ENCODE data around the gene CAMK2D.

CAMK2D gene

DNA sequence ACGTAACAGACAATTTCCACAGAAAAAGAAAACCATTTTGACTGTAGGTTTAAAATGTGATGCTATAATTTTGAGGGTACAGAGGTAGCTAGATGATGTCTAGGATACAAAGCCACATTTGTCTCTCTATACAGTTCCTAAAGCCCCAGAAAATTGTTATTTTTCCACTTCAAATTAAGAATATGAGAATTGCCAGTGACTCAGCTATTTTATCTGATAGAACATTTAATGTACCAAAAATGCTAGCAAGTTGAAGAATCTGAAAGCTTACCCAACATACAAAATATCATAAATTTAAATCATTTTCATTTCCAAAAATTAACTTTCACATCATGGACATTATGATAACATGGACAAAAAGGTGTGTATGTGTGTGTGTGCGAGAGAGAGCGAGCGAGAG is 148.0 kb downstream of the CAMK2D start:
- in situ Hi-C loops (cut with HindIII; ENCODE audit: low sequenced_read_pairs), result no loop called here

DNA sequence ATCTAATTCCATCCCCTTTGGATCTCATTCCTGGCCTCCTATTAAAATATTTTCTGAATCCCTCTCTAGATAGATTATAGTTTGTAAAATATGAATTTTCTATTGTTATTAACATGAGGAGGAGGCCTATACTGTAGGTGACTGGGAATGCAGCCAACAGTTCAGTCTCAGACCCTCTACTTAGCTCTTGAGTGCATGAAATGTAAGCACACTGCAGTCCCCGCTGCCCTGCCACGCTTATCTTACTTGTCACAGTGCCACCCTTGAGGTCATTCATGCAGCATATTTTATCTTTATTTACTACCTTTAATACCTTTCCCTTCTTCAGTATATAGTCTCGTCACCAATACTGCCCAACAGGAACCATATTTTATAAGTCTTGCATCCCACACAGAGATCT is 151.0 kb downstream of the CAMK2D start:
- in situ Hi-C loops (cut with HindIII; ENCODE audit: low sequenced_read_pairs), result no loop called here

DNA sequence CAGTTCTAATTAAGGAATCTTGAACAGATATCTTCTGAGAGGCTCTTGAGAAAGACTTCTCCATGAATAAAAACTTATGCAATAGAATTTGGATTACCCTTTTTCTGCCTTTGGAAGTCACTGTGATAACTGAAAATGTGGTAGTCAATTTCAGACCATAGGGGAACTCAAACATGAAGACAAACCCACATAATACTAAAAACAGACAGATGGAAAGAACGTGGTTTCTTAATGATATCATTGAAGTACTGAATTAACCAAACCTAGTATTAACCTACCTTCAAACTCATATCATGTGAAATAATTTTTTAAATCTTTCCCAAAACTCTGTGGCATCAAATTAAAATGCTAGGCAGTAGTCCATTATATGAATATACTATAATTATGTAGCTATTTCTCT is 153.5 kb downstream of the CAMK2D start:
- in situ Hi-C loops (cut with HindIII; ENCODE audit: low sequenced_read_pairs), result no loop called here

DNA sequence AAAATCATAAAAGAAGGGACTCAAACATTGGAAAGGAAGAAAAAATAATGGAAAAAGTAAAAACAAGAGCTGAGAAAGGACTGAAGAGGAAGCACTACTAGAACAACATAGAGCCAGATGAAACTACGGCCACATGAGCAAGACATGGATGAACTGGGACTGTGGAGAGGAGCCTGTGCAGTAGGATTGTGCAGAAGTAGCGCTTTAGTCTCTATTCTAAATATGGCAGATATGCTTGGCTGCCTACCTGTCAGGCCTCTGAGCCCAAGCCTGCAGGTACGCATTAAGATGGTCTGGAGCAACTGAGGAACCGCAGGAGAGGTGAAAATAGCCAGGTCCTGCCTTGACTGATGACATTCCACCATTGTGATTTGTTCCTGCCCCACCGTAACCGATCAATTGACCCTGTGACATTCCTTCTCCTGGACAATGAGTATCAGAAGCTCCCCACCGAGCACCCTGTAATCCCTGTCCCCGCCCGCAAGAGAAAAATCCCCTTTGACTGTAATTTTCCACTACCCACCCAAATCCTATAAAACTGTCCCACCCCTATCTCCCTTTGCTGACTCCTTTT is 154.3 kb downstream of the CAMK2D start:
- in situ Hi-C loops (cut with HindIII; ENCODE audit: low sequenced_read_pairs), result no loop called here

DNA sequence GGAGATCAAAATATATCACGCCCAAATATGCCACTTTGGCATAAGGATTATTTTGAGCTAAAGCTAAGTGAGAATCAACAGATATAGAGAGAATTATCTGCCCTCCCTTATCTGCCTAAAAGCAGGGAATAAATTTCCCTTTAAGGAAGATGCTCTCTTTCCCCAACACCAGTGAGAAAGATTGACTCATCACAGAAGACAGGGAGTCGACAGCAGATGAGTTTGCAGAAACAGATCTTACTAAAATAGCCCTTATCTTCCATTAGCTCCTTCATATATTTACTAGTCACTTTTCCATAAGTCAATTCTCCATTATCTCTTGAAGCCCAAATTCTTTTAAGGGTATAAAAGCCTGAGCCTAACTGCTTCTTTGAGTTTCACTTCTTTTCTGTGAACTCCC is 156.6 kb downstream of the CAMK2D start:
- in situ Hi-C loops (cut with HindIII; ENCODE audit: low sequenced_read_pairs), result no loop called here

DNA sequence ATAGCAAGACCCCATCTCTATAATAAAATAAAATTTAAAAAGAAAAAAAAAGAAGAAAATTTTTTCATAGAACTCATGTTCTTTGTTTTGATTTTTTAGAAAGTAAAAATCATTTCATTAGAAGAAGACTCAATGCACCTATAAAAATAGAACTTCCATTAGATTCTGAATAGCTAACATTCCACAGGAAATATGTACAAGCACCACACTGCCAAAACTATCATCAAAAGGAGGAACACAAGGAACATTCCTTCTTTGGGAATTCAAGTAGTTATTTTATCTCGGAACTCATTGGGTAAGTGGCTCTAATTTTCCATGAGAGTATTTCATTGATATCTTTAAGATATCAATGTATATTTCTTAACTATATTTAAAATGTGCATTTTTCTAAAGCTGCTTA is 157.6 kb downstream of the CAMK2D start:
- in situ Hi-C loops (cut with HindIII; ENCODE audit: low sequenced_read_pairs), result no loop called here

DNA sequence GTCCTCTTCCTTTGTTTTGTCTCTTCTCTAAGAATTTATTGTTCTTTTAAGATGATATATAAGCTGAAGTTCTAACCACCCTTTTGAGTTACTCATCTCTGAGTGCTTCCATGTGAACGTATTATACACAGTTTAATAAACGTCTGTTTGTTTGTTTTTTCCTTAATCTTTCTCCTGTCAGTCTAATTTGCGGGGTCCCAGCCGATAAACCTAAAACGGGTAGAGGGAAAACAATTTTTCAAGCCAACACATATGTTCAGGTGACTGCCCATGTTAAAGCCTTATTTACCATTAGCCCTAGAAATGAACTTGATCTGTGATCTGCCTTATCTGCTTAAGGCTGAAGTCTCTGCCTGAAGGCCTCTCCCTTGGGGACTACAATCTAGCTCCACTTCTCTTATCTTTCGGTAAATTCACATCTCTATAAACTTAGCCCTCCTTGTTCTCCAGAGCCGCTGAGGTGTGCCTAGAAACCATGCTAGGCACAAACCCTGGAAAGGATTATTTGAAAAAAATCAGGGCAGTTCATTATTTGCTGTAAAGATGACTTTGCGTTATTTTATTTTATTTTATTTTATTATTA is 158.8 kb downstream of the CAMK2D start:
- in situ Hi-C loops (cut with HindIII; ENCODE audit: low sequenced_read_pairs), result no loop called here

DNA sequence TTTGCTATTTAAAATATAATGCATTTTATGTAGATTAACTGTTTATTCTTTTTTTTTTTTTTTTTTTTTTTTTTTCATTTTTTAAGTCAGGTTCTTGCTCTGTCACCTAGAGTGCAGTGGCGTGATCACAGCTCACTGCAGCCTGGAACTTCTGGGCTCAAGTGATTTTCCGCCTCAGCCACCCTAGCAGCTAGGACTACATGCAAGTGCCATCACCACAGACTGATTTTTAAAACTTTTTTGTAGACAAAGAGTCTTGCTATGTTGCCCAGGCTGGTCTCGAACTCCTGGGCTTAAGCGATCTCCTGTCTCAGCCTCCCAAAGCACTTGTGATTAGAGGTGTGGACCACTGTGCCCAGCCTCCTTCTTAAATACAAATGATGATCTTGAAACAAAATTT is 159.9 kb downstream of the CAMK2D start:
- in situ Hi-C loops (cut with HindIII; ENCODE audit: low sequenced_read_pairs), result no loop called here

DNA sequence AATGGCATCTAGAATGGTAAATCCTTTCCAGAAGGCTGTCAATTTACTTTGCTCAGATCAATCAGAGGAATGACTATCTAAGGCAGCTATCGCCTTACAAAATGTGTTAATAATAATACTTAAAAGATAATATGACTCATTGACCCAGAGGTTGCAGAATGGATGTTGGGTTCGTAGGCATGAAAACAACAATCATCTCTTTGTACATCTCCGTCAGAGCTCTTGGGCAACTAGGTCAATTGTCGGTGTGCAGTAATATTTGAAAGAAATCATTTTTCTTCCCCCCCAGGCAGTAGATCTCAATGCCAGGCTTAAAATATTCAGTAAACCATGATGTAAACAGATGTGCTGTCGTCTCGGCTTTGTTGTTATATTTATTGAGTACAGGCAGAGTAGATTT is 165.1 kb downstream of the CAMK2D start:
- in situ Hi-C loops (cut with HindIII; ENCODE audit: low sequenced_read_pairs), result no loop called here

DNA sequence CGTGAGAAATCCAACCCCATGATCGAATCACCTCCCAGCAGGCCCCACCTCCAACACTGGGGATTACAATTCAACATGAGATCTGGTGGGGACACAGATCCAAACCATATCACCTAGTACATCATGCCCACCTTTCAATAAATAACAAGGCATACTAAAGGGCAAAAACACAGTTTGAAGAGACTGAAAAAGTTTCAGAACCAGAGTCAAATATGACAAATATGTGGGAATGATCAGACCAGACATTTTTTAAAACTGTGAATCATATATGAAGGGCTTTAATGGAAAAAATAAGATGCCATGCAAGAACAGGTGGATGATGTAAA is 167.3 kb downstream of the CAMK2D start:
- in situ Hi-C loops (cut with HindIII; ENCODE audit: low sequenced_read_pairs), result no loop called here

DNA sequence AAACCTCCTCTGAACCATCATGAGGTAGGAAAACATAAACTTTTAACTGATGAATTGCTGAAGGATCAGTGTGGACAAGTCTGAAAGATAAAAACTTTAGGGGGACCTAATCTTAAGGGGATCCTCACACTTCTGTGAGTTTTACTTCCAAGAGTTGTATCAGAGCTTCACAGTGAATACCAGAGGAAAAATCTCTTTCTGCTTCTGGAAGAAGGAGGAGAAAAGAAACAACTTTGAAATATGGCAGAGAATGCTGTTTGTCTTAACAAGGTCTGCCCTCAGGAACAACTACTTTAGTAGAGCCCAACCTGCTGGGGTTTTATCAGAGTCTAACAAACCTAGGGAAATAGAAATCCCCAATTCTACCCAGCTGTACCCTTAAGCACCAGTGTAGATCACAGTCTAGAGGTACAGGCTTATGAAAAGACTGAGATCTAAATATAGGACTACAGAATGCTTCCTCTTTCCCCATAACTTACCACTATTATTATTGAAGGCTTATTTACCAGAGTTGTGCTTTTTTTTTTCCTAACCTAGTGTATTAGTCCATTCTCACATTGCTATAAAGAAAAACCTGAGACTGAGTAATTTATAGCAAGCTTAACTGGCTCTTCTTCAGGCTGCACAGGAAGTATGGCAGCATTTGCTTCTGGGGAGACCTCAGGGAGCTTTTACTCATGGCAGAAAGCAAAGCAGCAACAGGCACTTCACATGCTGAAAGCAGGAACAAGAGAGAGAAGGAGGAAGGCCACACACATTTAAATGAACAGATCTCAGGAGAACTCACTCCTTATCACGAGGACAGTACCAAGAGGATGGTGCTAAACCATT is 167.9 kb downstream of the CAMK2D start:
- in situ Hi-C loops (cut with HindIII; ENCODE audit: low sequenced_read_pairs), result no loop called here

DNA sequence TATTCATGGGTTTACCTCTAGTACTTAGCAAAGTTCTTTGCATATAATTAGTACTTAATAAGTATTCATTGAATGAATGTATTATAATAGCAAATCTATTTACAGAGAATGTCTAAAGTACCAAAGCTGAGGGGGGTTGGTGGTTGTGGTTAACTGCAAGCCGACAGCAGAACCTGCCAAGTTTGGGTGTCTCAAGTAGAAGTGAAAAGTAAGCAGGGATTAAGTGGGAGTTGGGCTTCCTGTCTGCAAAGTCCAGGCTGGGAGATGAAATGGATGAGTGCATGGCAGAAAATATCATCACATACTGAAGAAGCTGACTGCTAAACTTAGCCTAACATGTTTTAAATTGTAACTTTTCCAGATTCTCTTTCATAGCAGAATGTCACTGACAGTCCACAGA is 169.6 kb downstream of the CAMK2D start:
- in situ Hi-C loops (cut with HindIII; ENCODE audit: low sequenced_read_pairs), result no loop called here

DNA sequence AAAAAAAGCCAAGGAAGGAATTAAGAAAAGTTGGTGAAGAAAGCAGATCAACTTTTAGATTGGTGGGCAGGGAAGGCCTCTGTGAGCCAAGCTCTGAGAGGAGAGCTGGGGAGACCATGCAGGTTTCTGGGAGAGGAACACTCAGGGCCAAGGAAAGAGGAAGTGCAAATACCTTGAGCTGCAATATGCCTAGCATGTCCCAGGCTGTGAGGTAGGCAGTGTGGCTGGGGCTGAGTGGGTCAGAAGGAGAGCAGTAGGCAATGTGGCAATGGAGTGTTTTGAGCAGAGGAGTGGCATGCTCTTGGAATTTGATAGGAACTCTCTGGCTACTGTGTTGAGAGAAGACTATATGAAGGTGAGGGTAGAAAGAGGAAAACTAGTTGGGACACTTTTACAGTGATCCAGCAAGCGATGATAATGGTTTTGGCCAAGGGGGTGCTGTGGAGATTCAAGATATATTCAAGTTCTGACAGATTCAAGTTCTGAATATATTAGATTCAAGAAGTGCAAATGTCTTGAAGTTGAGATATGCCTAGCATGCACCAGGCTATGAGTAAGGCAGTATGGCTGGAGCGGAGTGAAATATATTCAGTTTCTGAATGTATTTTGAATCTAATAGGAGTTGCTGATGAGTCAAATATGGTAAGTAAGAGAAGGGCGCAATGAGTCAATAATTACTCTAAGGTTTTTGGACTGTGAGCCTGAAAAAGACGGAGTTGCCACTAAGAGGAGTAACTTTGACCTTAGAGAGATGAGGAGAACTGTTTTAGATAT is 172.5 kb downstream of the CAMK2D start:
- in situ Hi-C loops (cut with HindIII; ENCODE audit: low sequenced_read_pairs), result no loop called here

DNA sequence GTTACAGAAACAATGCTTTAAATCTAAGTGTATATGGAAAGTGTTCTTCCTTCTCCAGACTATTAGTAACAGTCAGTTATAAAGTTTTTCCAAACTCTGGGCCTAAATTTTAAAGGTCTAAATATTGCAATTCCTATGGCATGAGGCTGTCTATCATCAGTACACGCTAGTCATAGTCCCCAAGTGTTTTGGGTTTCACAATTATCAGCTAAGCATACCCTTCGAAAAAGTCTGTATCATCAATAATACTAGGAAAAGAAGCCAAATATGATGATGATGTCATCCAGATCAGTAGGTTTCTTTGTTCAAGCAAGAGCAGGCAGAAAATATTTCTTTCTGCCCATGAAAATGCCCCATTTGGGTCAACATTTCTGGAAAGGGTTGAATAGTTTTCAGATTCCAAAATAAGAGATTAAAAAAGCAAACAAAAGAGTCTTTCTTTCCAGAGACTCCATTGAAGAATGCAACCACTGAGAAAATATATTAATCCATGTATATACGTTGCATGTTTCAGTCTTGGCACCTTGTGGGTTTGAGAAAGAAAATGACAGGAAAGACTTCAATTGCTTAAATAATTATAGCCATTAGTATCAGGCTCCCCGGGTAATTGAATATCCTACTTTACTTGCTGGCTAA is 173.8 kb downstream of the CAMK2D start:
- in situ Hi-C loops (cut with HindIII; ENCODE audit: low sequenced_read_pairs), result no loop called here

DNA sequence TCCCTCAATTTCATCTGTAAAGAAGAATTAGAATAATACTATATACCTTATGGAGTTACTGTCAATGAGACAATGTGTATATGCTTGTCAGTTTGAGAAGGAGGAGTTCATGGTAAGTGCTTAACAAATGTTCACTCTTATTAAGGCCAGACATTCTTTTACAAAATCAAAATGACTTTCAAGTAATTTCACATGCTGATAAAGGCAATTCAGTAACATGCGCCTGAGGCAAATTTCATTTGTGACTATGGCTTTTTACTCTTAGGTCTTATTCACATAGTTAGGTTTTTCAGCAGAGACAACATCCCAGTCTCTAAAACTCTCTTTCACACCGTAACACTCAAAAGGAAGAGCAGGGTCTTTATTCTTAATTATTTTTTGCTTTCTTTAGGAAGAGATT is 174.4 kb downstream of the CAMK2D start:
- in situ Hi-C loops (cut with HindIII; ENCODE audit: low sequenced_read_pairs), result no loop called here

DNA sequence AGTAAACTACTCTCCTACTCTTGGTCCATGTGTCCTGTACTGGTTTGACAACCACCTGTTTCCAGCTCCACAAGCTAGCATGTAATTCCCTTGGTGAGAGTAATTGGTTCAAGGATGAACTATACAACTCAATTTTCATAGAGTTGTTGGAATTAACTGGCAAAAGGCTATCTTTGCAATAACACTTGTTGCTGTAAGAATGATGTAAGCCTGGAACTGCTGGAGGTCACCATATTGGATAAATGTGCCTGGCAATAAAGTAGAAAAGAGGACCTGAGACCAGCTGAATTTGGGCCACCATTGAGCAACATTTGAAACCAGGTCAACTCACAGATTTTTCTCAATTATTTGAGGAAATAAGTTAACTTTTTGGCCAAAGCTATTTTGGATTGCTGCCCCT is 175.5 kb downstream of the CAMK2D start:
- in situ Hi-C loops (cut with HindIII; ENCODE audit: low sequenced_read_pairs), result no loop called here

DNA sequence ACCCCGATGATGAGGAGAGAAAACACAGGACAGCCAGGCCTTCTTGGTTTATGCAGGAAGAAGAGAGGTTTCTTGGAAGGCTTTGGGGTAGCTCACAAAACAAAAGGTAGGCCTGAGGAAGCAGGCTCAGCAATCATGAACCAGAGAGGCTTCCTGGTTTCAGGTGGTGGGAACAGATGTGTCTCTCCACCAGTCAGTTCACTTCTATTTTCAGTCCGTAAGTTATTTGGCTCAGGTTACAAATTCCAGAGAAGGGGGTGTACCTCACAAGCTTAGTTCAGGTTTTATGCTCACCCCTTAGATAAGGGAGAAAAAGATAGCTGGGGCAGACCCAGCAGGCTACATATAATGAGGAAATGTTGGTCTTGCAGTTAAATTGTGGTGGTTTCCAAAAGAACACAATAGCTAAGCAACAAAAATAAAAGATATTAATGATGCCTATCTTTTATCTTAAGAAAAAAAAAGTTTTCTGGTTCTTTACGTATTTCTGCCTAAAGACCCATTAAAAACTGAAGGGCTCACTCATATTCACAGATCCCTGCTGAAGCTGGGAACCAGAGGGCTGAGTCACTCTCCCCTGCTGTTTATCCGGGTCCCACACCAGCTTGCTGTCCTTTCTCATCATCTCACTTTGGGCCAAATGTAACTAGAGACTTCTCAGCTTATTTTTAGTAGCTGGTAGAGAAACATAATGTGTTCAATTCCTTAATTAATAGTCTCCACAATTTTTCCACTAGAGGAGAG is 177.0 kb downstream of the CAMK2D start:
- in situ Hi-C loops (cut with HindIII; ENCODE audit: low sequenced_read_pairs), result no loop called here

DNA sequence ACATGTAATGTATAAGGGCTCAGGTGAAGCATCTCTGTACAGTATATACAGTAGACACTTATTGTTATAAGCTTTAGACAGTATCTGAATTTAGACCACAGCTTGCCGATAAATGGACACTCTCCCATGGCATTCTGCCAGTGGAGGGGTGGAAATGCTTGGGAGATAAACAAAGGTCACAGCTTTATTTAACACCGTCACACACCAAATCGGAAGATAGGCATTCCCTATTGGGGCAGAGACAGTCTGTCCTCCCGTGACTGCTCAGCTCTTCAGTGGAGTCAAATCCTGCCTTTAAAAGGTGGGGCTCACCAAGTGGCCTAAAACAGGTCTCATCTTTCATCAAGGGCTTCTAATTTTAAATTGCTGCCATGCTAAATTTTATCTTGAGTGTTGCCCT is 178.8 kb downstream of the CAMK2D start:
- in situ Hi-C loops (cut with HindIII; ENCODE audit: low sequenced_read_pairs), result no loop called here

DNA sequence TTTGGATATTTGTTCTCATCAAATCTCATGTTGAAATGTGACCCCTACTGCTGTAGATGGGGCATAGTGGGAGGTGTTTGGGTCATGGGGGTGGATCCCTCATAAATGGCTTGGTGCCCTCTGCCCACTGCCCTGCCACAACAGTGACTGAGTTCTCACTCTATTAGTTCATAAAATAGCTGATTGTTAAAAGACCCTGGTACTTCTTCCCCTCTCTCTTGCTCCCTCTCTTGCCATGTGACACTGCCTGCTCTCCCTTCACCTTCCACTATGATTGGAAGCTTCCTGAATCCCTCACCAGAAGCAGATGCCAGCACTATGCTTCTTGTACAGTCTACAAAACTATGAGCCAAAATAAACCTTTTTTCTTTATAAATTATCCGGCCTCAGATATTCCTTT is 182.2 kb downstream of the CAMK2D start:
- in situ Hi-C loops (cut with HindIII; ENCODE audit: low sequenced_read_pairs), result no loop called here

DNA sequence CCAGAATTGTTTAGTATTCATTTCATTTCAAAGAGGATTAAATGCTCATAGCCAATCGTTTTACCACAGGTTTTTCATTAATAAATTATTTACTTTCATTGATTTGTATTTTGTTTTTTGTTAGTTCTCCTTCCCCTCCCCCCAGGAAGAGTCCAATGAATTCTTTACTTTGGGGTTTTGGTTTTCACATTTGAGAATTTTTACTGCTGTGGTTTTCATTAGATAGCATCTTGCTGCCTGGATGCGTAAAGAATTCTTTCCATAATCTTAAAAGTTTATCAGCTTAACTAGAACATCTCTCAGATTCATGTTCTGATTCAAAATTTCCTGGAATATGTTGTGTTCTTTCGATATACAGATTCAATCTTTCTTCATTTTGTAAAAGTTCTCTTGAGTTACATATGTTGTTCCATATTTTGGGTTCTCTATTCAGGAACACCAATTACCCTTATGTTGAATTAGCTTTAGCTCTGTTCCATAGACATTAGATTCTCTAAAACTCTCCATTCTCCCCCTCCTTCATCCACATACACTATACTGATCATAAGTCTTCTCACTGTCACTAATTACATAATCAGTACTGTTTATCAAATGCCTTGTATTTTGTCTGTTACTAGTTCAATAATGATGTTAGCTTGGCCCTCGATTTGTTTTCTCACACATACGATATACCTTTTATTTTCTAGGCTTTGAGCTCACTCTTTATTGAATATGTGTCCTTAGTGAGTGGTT is 184.4 kb downstream of the CAMK2D start:
- in situ Hi-C loops (cut with HindIII; ENCODE audit: low sequenced_read_pairs), result no loop called here

Data from DLD1 (cell line).